Mammary epithelial cell (primary cell): ENCODE results near the gene COMP.

Experiments
- CTCF ChIP-seq, 2 donors: IDR thresholded peaks in 1 of 2; conservative IDR thresholded peaks in 1 of 2; 2 replicates each; pipeline ENCODE4 v1.5.1; 2011 to 2012; ENCODE audit warnings: inconsistent platforms in 2 of 2, low read length in 2 of 2, mild to moderate bottlenecking in 2 of 2, control low read depth in 1 of 2, low read depth in 1 of 2; ENCODE audit not compliant: insufficient read depth in 1 of 2; ENCODE audit errors: extremely low read depth in 1 of 2
- EZH2 ChIP-seq: IDR thresholded peaks from 2 replicates; pipeline ENCODE4 v1.6.1; 2012; ENCODE audit warnings: low read length, inconsistent platforms, borderline replicate concordance

GRCh38 chr19:18815673-18816072 lies 24.6 kb upstream of the COMP start:
- TF ChIP-seq CTCF (conservative IDR thresholded peaks at IDR 0.05 in 1 of 2, IDR thresholded peaks at IDR 0.05 in 1 of 2; ENCODE audit: extremely low read depth in 1 of 2, insufficient read depth in 1 of 2, low read depth in 1 of 2, low read length in 2 of 2) = no peak
- TF ChIP-seq EZH2 = no peak
